ENCODE results near the gene SIGLEC7. TPM values are rescaled to one million over a fixed set of nuclear protein-coding genes. Genes with fewer than 3 reads are reported as not detected.

The SIGLEC7 gene
- total RNA-seq, 4 donors from 2014 or later = 0.19 to 2.2 (median 0.92) TPM; not detected in 1

DNA sequence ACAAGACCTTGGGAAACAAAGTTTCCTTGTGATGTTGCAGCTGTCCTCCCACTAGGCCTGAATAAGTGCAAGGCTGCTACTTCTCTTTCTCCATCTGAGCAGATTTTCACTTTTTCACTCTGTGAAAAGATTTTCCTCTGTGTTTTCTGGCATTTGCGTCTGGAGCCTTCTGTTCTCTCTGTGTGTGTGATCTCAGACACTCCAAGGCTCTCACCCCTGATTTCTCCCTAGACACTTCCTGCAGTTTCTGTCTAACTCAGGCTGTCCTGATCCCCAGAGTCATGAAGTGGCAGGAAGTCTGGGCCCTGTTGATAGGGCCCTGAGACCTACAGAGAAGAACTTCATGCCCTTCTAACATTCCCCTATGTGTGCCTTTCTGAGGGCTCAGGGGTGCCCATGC, 37.2 kb downstream of the SIGLEC7 start:
- Histone ChIP-seq H3K9me3 (no peaks in the 10 kb centered on the region), H3K27me3 (peaks cover 0 to 48% (median 3%) of the 10 kb centered on the region in 4 donors), H3K36me3 (no peaks in the 10 kb centered on the region), H3K27ac (replicated peaks in 1 of 4) (no peak overlapping the region), H3K4me3 (no peak overlapping the region), H3K4me1 (no peaks in the 10 kb centered on the region)
- 5% methylated on average over 1 of the region's 1 CpG for WGBS
- TF ChIP-seq EP300 (IDR thresholded peaks at IDR 0.05) (no peak), POLR2AphosphoS5 (IDR thresholded peaks at IDR 0.05) (no peak), POLR2A (IDR thresholded peaks at IDR 0.05; ENCODE audit: low read depth) (no peak)
- TF ChIP-seq, protein P1, sequence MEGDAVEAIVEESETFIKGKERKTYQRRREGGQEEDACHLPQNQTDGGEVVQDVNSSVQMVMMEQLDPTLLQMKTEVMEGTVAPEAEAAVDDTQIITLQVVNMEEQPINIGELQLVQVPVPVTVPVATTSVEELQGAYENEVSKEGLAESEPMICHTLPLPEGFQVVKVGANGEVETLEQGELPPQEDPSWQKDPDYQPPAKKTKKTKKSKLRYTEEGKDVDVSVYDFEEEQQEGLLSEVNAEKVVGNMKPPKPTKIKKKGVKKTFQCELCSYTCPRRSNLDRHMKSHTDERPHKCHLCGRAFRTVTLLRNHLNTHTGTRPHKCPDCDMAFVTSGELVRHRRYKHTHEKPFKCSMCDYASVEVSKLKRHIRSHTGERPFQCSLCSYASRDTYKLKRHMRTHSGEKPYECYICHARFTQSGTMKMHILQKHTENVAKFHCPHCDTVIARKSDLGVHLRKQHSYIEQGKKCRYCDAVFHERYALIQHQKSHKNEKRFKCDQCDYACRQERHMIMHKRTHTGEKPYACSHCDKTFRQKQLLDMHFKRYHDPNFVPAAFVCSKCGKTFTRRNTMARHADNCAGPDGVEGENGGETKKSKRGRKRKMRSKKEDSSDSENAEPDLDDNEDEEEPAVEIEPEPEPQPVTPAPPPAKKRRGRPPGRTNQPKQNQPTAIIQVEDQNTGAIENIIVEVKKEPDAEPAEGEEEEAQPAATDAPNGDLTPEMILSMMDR (IDR thresholded peaks at IDR 0.05) = no peak
- intact Hi-C loops (cut with DNase I) = no loop called here
- no peak for DNase-seq (ENCODE audit: extremely low spot score)

DNA sequence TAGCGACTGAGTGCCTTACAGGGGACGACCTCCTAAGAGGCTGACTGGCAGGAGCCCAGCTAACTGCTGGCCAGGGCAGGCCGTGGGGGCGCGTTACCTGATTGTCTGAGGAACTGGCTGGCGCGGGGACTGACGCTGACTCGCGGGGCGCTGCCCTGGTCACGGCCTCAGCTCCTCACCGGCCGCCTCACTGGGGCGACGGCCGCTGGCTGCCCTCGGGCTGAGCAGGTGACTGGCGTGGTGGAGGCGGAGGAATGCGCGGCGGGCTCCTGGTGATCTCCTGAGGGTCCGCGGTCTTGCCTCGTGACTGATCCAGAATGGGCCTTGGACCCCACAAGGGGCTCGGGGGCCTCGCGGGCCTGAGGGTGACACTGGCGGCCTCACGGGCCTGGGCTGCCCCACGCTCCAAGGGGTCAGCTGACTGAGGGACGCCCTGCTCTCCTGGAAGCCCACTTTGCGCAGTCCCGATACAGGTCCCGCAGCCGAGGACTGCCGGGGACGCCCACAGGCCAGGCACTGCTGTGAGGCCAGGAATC, 39.3 kb downstream of the SIGLEC7 start:
- WGBS = 83% methylated on average over 3 of the region's 39 CpGs
- Histone ChIP-seq H3K27me3 (peaks cover 0 to 60% (median 3%) of the 10 kb centered on the region in 4 donors), H3K4me1 (no peaks in the 10 kb centered on the region), H3K27ac (replicated peaks in 1 of 4) (no peak overlapping the region), H3K4me3 (no peak overlapping the region), H3K9me3 (no peaks in the 10 kb centered on the region), H3K36me3 (no peaks in the 10 kb centered on the region)
- intact Hi-C loops (cut with DNase I) = no loop called here
- TF ChIP-seq POLR2AphosphoS5 (IDR thresholded peaks at IDR 0.05) (no peak), EP300 (IDR thresholded peaks at IDR 0.05) (no peak), POLR2A (IDR thresholded peaks at IDR 0.05; ENCODE audit: low read depth) (no peak)
- TF ChIP-seq, protein P1 (IDR thresholded peaks at IDR 0.05) = no peak
- DNase-seq (ENCODE audit: extremely low spot score) = no peak

DNA sequence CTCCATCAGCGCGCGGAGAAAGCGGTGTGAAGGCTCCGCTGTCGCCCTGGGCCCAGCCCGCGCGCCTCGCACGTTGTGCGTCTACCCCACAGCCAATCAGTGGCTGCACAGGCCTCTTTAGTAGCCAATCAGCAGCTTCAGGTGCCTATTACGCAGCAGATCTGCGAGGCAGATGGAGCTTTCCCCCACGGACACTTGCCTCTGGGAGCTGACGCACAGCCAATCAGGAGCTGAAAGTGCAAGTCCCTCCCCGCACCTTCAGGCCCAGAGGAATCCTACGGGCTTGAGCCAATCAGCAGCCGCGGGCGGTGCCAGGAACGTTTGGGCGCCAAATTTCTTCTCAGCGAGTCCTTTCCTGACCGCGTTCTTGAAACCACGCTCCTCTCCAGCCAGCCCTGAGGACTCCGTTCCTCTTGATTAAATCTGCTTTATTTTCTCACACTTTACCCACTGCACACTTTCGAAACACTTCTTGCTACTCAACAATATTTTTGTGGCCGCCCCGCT, 39.9 kb downstream of the SIGLEC7 start:
- no peaks in the 10 kb centered on the region for H3K4me1 ChIP-seq
- WGBS = 62% methylated on average over 26 of the region's 31 CpGs
- peaks cover 0 to 60% (median 3%) of the 10 kb centered on the region in 4 donors for H3K27me3 ChIP-seq
- intact Hi-C loops (cut with DNase I) = no loop called here
- TF ChIP-seq POLR2AphosphoS5 (IDR thresholded peaks at IDR 0.05) (no peak), EP300 (IDR thresholded peaks at IDR 0.05) (no peak), POLR2A (IDR thresholded peaks at IDR 0.05; ENCODE audit: low read depth) (no peak)
- TF ChIP-seq, protein P1 (IDR thresholded peaks at IDR 0.05) = no peak
- no peaks in the 10 kb centered on the region for H3K36me3 ChIP-seq
- no peak for DNase-seq (ENCODE audit: extremely low spot score)
- no peaks in the 10 kb centered on the region for H3K9me3 ChIP-seq
- H3K27ac ChIP-seq (replicated peaks in 1 of 4) = no peak overlapping the region
- no peak overlapping the region for H3K4me3 ChIP-seq

DNA sequence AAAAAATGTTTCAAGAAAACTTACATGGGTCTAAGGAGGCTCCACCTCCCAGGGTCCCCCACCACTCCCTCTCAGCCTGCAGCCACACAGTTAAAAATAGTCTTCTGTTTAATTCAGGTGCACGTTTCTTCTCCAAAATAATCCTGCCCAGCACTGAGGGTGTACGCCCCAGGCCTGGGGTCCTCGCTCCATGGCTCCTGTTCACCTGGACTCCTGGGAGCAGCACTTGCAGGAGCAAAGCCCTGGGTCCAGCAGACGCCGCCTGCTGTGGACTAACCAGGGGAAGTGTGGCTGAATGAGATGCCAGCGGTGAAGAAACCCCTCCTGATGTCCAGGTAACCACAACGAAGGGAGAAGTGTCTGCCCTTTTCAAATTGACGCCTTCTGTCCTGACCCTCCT, 41.5 kb downstream of the SIGLEC7 start:
- Histone ChIP-seq H3K9me3 (no peaks in the 10 kb centered on the region), H3K27me3 (peaks cover 0 to 58% (median 3%) of the 10 kb centered on the region in 4 donors), H3K27ac (replicated peaks in 1 of 4) (no peak overlapping the region), H3K4me1 (no peaks in the 10 kb centered on the region), H3K4me3 (no peak overlapping the region), H3K36me3 (no peaks in the 10 kb centered on the region)
- no peak for TF ChIP-seq POLR2A (IDR thresholded peaks at IDR 0.05; ENCODE audit: low read depth)
- TF ChIP-seq, protein P1 (IDR thresholded peaks at IDR 0.05) = no peak
- DNase-seq (ENCODE audit: extremely low spot score) = no peak
- WGBS = 75% methylated on average over 5 of the region's 8 CpGs
- intact Hi-C loops (cut with DNase I) = no loop called here

Measured in esophagus muscularis mucosa (tissue), 4 donors.